CD4-positive, alpha-beta T cell (primary cell): ENCODE measurements around the gene SLC25A39. TPM values are rescaled to one million over a fixed set of nuclear protein-coding genes. Genes with fewer than 3 reads are reported as not detected.

Source experiments
- ATAC-seq: fragments of 200-7000 bp; cut with Tn5 transposase; one replicate; pipeline ENCODE4 v1.10.0; 2022; ENCODE audit warnings: mild to moderate bottlenecking; ENCODE audit not compliant: poor library complexity
- CTCF ChIA-PET: fragments of 350-600 bp; sonication (Branson Sonifier 250); formaldehyde crosslinking; loops from one replicate; lab custom pipeline; 2021; ENCODE audit warnings: antibody characterized with exemption, inconsistent platforms; lab: Charles Lee
- POLR2A ChIA-PET: fragments of 350-600 bp; sonication (Branson Sonifier 250); formaldehyde crosslinking; loops from one replicate; lab custom pipeline; 2021; ENCODE audit warnings: antibody characterized with exemption, inconsistent platforms; lab: Charles Lee
- DNase-seq, 14 experiments: peaks; one replicate each; pipeline ENCODE4 v3.0.0-alpha.2; 2013 to 2020; ENCODE audit warnings: mixed read lengths in 2 of 14
- H3K27ac ChIP-seq, 2 donors: one replicate each; pipeline versions ENCODE4 v1.5.1 to v1.7.0; 2013; ENCODE audit warnings: low read length in 2 of 2, low read depth in 1 of 2, mild to moderate bottlenecking in 1 of 2
- H3K27me3 ChIP-seq, 2 experiments: 1 replicate in 1 of 2; 2 replicates in 1 of 2; pipeline versions ENCODE4 v1.6.1 to v1.7.0; 2013; ENCODE audit warnings: low read length in 2 of 2, control low read depth in 1 of 2, mild to moderate bottlenecking in 1 of 2, moderate library complexity in 1 of 2; ENCODE audit not compliant: insufficient read depth in 2 of 2, control insufficient read depth in 1 of 2
- H3K36me3 ChIP-seq: one replicate; pipeline ENCODE4 v1.6.1; 2013; ENCODE audit warnings: low read length, control low read depth; ENCODE audit not compliant: insufficient read depth
- H3K4me1 ChIP-seq: one replicate; pipeline ENCODE4 v1.6.1; 2013; ENCODE audit warnings: low read length, control low read depth; ENCODE audit not compliant: insufficient read depth
- H3K4me3 ChIP-seq: one replicate; pipeline ENCODE4 v1.5.1; 2013; ENCODE audit warnings: mild to moderate bottlenecking, low read length, moderate library complexity
- H3K9me3 ChIP-seq, 2 experiments: 1 replicate in 1 of 2; 2 replicates in 1 of 2; pipeline versions ENCODE4 v1.6.1 to v1.7.0; 2013; ENCODE audit warnings: low read length in 2 of 2, mild to moderate bottlenecking in 2 of 2, control low read depth in 1 of 2, moderate library complexity in 1 of 2; ENCODE audit not compliant: control insufficient read depth in 1 of 2, insufficient read depth in 1 of 2
- H3K27ac Mint-ChIP-seq: one replicate; pipeline ENCODE4 v1.8.0; 2020; ENCODE audit warnings: mixed read lengths
- H3K27me3 Mint-ChIP-seq: one replicate; pipeline ENCODE4 v1.8.0; 2021; ENCODE audit warnings: mixed read lengths
- H3K36me3 Mint-ChIP-seq: one replicate; pipeline ENCODE4 v1.8.0; 2021; ENCODE audit warnings: low read depth, mixed read lengths
- H3K4me1 Mint-ChIP-seq: one replicate; pipeline ENCODE4 v1.8.0; 2021; ENCODE audit warnings: low read depth, mixed read lengths
- H3K4me3 Mint-ChIP-seq: one replicate; pipeline ENCODE4 v1.8.0; 2020; ENCODE audit warnings: mild to moderate bottlenecking, mixed read lengths
- H3K9me3 Mint-ChIP-seq: one replicate; pipeline ENCODE4 v1.8.0; 2020; ENCODE audit warnings: mixed read lengths
- CTCF ChIP-seq: fragments of 200-600 bp; IDR thresholded peaks from one replicate; pipeline ENCODE4 v1.8.0; 2022; ENCODE audit warnings: antibody characterized with exemption, mild to moderate bottlenecking
- intact Hi-C, 2 experiments: fragments of 100-400 bp; cut with DNase I in 1 of 2; cut with micrococcal nuclease in 1 of 2; formaldehyde crosslinking; loops; one replicate each; pipeline versions ENCODE4 v1.15.1 to v1.9.0; 2023 to 2025; cut with DNase I, micrococcal nuclease
- total RNA-seq, 174 experiments: library from RNA in 2 of 174; stranded (reverse) in 2 of 174; gene quantifications; one replicate each; pipeline ENCODE4 v1.2.3 and lab custom pipeline; 2021 to 2026

The SLC25A39 gene
- total RNA-seq, 2 experiments from 2014 or later: 55.5 to 65.5 TPM

- Histone ChIP-seq H3K27me3 (peaks cover 15 to 21% of the 10 kb centered on the region in 2 experiments), H3K36me3 (no peaks in the 10 kb centered on the region), H3K27ac (no peak overlapping the region), H3K9me3 (no peaks in the 10 kb centered on the region), H3K4me3 (no peak overlapping the region), H3K4me1 (peaks cover 12% of the 10 kb centered on the region)
- Mint-ChIP-seq H3K4me1 (peaks cover 8% of the 10 kb centered on the region), H3K9me3 (no peaks in the 10 kb centered on the region), H3K4me3 (peak overlapping the region; percentile 2), H3K27ac (no peak overlapping the region), H3K27me3 (peaks cover 13% of the 10 kb centered on the region), H3K36me3 (no peaks in the 10 kb centered on the region)
- POLR2A ChIA-PET: no interaction called here
- TF ChIP-seq CTCF: no peak
- CTCF ChIA-PET: interaction anchor here (0.6 to 2.3 kb wide), 2 partner anchors 13 to 238 kb away, joined by 3 to 9 read pairs; partner anchors contain the start of gene GRN
- intact Hi-C loops: no loop called here
- DNase-seq: no peak
- no peak for ATAC-seq
Observed at GRCh38 chr17:44359006-44359405, 34.4 kb upstream of the SLC25A39 start.

GRCh38 chr17:44358066-44358465 is 33.4 kb upstream of the SLC25A39 start:
- no peaks in the 10 kb centered on the region for H3K36me3 Mint-ChIP-seq
- no peak overlapping the region for H3K27ac ChIP-seq
- H3K4me1 ChIP-seq: peaks cover 9% of the 10 kb centered on the region
- peaks cover 15 to 17% of the 10 kb centered on the region in 2 experiments for H3K27me3 ChIP-seq
- POLR2A ChIA-PET: interaction anchor here (1.0 kb wide), 1 partner anchor 235 kb away, joined by 3 read pairs; the partner anchor contains the start of gene HDAC5
- no peaks in the 10 kb centered on the region for H3K9me3 ChIP-seq
- DNase-seq: no peak
- no peaks in the 10 kb centered on the region for H3K9me3 Mint-ChIP-seq
- H3K27ac Mint-ChIP-seq: no peak overlapping the region
- peaks cover 9% of the 10 kb centered on the region for H3K4me1 Mint-ChIP-seq
- H3K27me3 Mint-ChIP-seq: peaks cover 11% of the 10 kb centered on the region
- intact Hi-C loops: no loop called here
- no peaks in the 10 kb centered on the region for H3K36me3 ChIP-seq
- ATAC-seq: no peak
- no peak overlapping the region for H3K4me3 Mint-ChIP-seq
- TF ChIP-seq CTCF: no peak
- no peak overlapping the region for H3K4me3 ChIP-seq
- CTCF ChIA-PET: interaction anchor here (2.3 kb wide), 1 partner anchor 12 kb away, joined by 9 read pairs; the partner anchor contains the start of gene GRN

GRCh38 chr17:44356241-44356640 is 31.6 kb upstream of the SLC25A39 start:
- peaks cover 11% of the 10 kb centered on the region for H3K36me3 ChIP-seq
- Mint-ChIP-seq H3K36me3 (no peaks in the 10 kb centered on the region), H3K27ac (no peak overlapping the region), H3K9me3 (no peaks in the 10 kb centered on the region), H3K27me3 (peaks cover 9% of the 10 kb centered on the region), H3K4me3 (peak overlapping the region; percentile 25), H3K4me1 (peaks cover 12% of the 10 kb centered on the region)
- H3K4me3 ChIP-seq: no peak overlapping the region
- no peaks in the 10 kb centered on the region for H3K9me3 ChIP-seq
- no peak for TF ChIP-seq CTCF
- intact Hi-C loops: no loop called here
- H3K27ac ChIP-seq: no peak overlapping the region
- ChIA-PET CTCF (interaction anchor here (2.8 kb wide), 1 partner anchor 11 kb away, joined by 17 read pairs; the partner anchor contains the start of gene GRN), POLR2A (interaction anchor here (2.3 to 4.6 kb wide), 2 partner anchors 137 to 170 kb away, joined by 9 to 38 read pairs; partner anchors contain the start of genes TMUB2 and UBTF)
- ATAC-seq: no peak
- peaks cover 0 to 3% of the 10 kb centered on the region in 2 experiments for H3K27me3 ChIP-seq
- DNase-seq: no peak
- H3K4me1 ChIP-seq: peaks cover 5% of the 10 kb centered on the region
